Activated CD4-positive, alpha-beta memory T cell treated with anti-CD3 and anti-CD28 coated beads for 36 hours (primary cell): Measurements from ENCODE around the gene UBAC2. TPM values are rescaled to one million over a fixed set of nuclear protein-coding genes. Genes with fewer than 3 reads are reported as not detected.

Experiments
- CTCF ChIA-PET: fragments of 350-600 bp; sonication (Branson Sonifier 250); formaldehyde crosslinking; loops from one replicate; lab custom pipeline; 2021; ENCODE audit warnings: antibody characterized with exemption, inconsistent platforms; lab: Charles Lee
- POLR2A ChIA-PET: fragments of 350-600 bp; sonication (Branson Sonifier 250); formaldehyde crosslinking; loops from one replicate; lab custom pipeline; 2021; ENCODE audit warnings: antibody characterized with exemption; lab: Charles Lee
- DNase-seq: peaks from one replicate; pipeline ENCODE4 v3.0.0-alpha.2; 2020
- H3K27ac Mint-ChIP-seq: one replicate; pipeline ENCODE4 v1.8.0; 2021; ENCODE audit warnings: mixed read lengths
- H3K27me3 Mint-ChIP-seq: one replicate; pipeline ENCODE4 v1.8.0; 2021; ENCODE audit warnings: mixed read lengths
- H3K36me3 Mint-ChIP-seq: one replicate; pipeline ENCODE4 v1.8.0; 2021; ENCODE audit warnings: mixed read lengths
- H3K4me1 Mint-ChIP-seq: one replicate; pipeline ENCODE4 v1.8.0; 2021; ENCODE audit warnings: low read depth, mixed read lengths
- H3K4me3 Mint-ChIP-seq: one replicate; pipeline ENCODE4 v1.8.0; 2021; ENCODE audit warnings: mild to moderate bottlenecking, mixed read lengths
- H3K9me3 Mint-ChIP-seq: one replicate; pipeline ENCODE4 v1.8.0; 2021; ENCODE audit warnings: mixed read lengths
- intact Hi-C: fragments of 100-400 bp; cut with micrococcal nuclease; formaldehyde crosslinking; loops from one replicate; pipeline ENCODE4 v1.15.1; 2023
- total RNA-seq, 2 experiments: library from RNA; stranded (reverse); gene quantifications; one replicate each; pipeline ENCODE4 v1.2.3, GENCODE V29; 2021

UBAC2 gene
- total RNA-seq, 2 experiments from 2014 or later = 51.8 to 54.5 TPM

DNA sequence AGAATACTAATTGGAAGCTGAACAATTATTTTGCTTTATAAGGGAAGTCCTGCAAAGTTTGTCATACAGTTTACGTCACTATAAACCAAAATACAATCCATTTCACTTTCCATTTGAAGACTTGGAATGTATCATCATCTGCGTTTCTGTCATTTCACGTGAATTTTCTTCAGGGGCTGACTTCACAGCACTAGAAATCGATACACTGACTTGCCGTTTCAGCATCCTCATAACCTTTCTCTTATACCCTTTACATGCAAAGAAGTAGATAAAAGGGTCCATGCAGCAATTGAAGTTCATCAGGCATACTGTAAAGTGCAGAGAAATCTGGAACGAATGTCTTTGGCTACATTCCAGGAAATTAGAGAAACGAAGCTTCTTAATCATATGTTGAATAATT is 94.3 kb downstream of the UBAC2 start:
- POLR2A ChIA-PET = interaction anchor here (0.8 to 1.7 kb wide), 6 partner anchors 11 to 57 kb away, joined by 3 to 7 read pairs (median 4); partner anchors contain the start of gene GPR183
- CTCF ChIA-PET = interaction anchor here (0.8 to 1.6 kb wide), 4 partner anchors 9 to 141 kb away, joined by 3 to 4 read pairs (median 3); no protein-coding TSS in a partner anchor

DNA sequence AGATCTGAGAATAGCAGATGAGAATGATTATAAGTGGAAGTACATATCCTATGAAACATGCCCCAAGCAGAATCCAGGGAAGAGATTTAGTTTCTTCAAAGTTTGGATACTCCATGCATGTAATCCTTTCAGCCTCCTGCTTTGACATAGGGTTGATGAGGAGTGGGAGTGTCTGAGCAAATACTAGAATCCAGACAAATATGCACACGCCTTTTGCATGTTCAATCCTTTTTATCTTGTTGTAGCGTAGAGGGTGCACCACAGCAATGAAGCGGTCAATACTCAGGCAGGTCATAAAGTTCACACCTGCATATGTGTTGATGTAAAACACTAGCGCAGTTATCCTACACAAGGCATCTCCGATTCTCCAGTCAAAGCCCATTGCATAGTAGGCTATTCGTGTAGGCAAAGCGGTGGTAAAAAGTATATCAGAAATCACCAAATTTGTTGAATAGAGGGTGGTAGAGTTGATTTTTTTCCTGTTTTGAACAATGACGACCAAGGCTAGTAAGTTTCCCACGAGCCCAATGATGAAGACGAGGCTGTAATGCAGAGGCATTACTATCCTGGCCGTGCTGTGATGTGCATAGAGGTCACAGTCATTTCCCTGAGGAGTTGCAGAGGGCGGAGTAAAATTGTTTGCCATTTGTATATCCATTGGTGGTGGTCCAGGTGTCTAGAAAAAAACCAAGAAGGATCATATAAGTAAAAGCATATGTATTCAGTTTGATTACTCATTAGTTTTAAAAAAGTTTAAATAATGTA is 95.0 kb downstream of the UBAC2 start:
- H3K27me3 Mint-ChIP-seq = no peaks in the 10 kb centered on the region
- peak overlapping the region; percentile 46 for H3K4me3 Mint-ChIP-seq
- H3K27ac Mint-ChIP-seq = peak overlapping the region; percentile 82
- H3K36me3 Mint-ChIP-seq = peaks cover 46% of the 10 kb centered on the region
- POLR2A ChIA-PET = interaction anchor here (0.6 to 14.1 kb wide), 16 partner anchors 7 to 139 kb away, joined by 3 to 246 read pairs (median 4); partner anchors contain the start of gene GPR183
- DNase-seq = no peak
- no peaks in the 10 kb centered on the region for H3K9me3 Mint-ChIP-seq
- peaks cover 83% of the 10 kb centered on the region for H3K4me1 Mint-ChIP-seq
- intact Hi-C loops = loop anchor here (1.0 to 2.0 kb wide), 7 partner anchors 7 to 137 kb away; no protein-coding TSS in a partner anchor
- CTCF ChIA-PET = interaction anchor here (1.0 to 5.5 kb wide), 6 partner anchors 10 to 140 kb away, joined by 3 to 46 read pairs (median 4); no protein-coding TSS in a partner anchor

More for the DNA sequence above, 94.3 kb downstream of the UBAC2 start:
- H3K36me3 Mint-ChIP-seq = peaks cover 42% of the 10 kb centered on the region
- no peaks in the 10 kb centered on the region for H3K27me3 Mint-ChIP-seq
- peak overlapping the region; percentile 46 for H3K4me3 Mint-ChIP-seq
- DNase-seq = no peak
- peak overlapping the region; percentile 82 for H3K27ac Mint-ChIP-seq
- H3K4me1 Mint-ChIP-seq = peaks cover 83% of the 10 kb centered on the region
- H3K9me3 Mint-ChIP-seq = no peaks in the 10 kb centered on the region
- intact Hi-C loops = loop anchor here (1.0 kb wide), 1 partner anchor 57 kb away; no protein-coding TSS in a partner anchor

DNA sequence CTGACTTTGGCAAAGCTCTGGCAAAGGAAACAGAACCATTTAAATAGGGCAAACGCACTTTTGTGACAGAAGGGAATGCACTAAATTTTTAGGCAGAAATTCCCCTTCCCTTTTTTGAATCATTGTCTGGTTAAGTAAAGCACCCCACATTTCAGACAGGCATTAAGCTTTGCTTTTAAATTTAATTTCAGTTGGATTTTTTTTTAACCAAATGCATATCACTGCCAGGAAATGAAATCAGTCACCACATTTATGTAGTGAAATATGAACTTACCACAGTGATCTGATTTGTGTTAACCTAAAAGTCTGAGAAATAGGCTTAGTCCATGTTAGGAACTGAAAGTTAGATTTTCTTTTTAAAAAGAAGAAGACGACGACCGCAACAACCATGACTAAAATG is 95.7 kb downstream of the UBAC2 start:
- H3K4me1 Mint-ChIP-seq = peaks cover 80% of the 10 kb centered on the region
- intact Hi-C loops = loop anchor here (1.0 to 2.0 kb wide), 6 partner anchors 8 to 136 kb away; no protein-coding TSS in a partner anchor
- no peak for DNase-seq
- H3K27me3 Mint-ChIP-seq = no peaks in the 10 kb centered on the region
- POLR2A ChIA-PET = interaction anchor here (0.6 to 14.1 kb wide), 20 partner anchors 8 to 206 kb away, joined by 3 to 246 read pairs (median 4); partner anchors contain the start of gene GPR183
- H3K36me3 Mint-ChIP-seq = peaks cover 46% of the 10 kb centered on the region
- H3K27ac Mint-ChIP-seq = peak overlapping the region; percentile 88
- H3K4me3 Mint-ChIP-seq = peak overlapping the region; percentile 47
- no peaks in the 10 kb centered on the region for H3K9me3 Mint-ChIP-seq
- CTCF ChIA-PET = interaction anchor here (1.0 to 9.8 kb wide), 7 partner anchors 11 to 139 kb away, joined by 3 to 93 read pairs (median 4); partner anchors contain the start of gene GPR183

DNA sequence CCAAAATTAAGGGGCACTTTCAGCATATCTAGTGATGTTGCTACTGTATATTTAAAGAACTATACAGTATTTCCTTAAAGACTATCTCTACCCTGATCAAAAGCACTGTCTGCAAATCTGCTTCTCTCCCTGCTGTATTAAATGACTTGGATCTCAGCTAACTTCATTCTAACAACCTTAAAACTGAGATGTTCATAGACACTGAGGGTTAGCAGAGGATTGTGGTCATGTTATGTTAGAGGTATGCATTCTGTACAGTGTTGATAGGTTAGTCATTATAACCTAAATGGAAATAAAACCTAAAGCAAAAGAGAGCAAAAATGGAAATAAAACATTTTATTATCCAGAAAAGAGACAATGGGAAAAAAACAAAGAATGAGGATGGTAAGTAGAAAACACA is 96.7 kb downstream of the UBAC2 start:
- H3K27ac Mint-ChIP-seq = peak overlapping the region; percentile 88
- POLR2A ChIA-PET = interaction anchor here (0.9 to 14.1 kb wide), 14 partner anchors 9 to 86 kb away, joined by 3 to 246 read pairs (median 5); partner anchors contain the start of genes GPR18 and GPR183
- intact Hi-C loops = loop anchor here (2.0 kb wide), 1 partner anchor 135 kb away; no protein-coding TSS in a partner anchor
- CTCF ChIA-PET = interaction anchor here (1.0 to 9.8 kb wide), 11 partner anchors 8 to 138 kb away, joined by 3 to 93 read pairs (median 4); partner anchors contain the start of gene GPR183
- peak overlapping the region; percentile 53 for H3K4me3 Mint-ChIP-seq
- peaks cover 50% of the 10 kb centered on the region for H3K36me3 Mint-ChIP-seq
- H3K27me3 Mint-ChIP-seq = no peaks in the 10 kb centered on the region
- H3K9me3 Mint-ChIP-seq = no peaks in the 10 kb centered on the region
- H3K4me1 Mint-ChIP-seq = peaks cover 83% of the 10 kb centered on the region
- DNase-seq = no peak

DNA sequence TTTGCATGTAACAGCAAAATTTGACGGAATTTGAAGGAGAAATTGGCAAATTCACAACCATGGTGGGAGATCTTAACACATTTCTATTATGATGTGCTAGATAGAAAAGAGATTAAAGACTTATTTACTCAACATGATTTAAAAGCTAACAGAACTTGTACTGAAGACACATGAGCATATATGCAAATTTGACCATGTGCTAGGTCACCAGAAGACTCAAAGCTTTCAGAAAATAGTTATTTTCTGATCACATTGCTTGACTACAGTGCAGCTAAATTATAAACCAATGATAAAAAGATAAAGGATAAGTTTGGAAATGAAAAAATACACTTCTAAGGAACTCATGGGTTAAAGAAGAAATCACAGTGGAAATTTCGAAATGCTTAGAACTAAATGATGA is 97.4 kb downstream of the UBAC2 start:
- no peak for DNase-seq
- Mint-ChIP-seq H3K27me3 (no peaks in the 10 kb centered on the region), H3K4me3 (peak overlapping the region; percentile 53), H3K4me1 (peaks cover 84% of the 10 kb centered on the region), H3K36me3 (peaks cover 50% of the 10 kb centered on the region), H3K9me3 (no peaks in the 10 kb centered on the region), H3K27ac (peak overlapping the region; percentile 88)
- POLR2A ChIA-PET = interaction anchor here (1.0 to 14.1 kb wide), 9 partner anchors 9 to 86 kb away, joined by 3 to 246 read pairs (median 5); partner anchors contain the start of genes GPR18 and GPR183
- intact Hi-C loops = no loop called here
- CTCF ChIA-PET = interaction anchor here (0.6 to 9.8 kb wide), 10 partner anchors 9 to 137 kb away, joined by 3 to 93 read pairs (median 4); no protein-coding TSS in a partner anchor

DNA sequence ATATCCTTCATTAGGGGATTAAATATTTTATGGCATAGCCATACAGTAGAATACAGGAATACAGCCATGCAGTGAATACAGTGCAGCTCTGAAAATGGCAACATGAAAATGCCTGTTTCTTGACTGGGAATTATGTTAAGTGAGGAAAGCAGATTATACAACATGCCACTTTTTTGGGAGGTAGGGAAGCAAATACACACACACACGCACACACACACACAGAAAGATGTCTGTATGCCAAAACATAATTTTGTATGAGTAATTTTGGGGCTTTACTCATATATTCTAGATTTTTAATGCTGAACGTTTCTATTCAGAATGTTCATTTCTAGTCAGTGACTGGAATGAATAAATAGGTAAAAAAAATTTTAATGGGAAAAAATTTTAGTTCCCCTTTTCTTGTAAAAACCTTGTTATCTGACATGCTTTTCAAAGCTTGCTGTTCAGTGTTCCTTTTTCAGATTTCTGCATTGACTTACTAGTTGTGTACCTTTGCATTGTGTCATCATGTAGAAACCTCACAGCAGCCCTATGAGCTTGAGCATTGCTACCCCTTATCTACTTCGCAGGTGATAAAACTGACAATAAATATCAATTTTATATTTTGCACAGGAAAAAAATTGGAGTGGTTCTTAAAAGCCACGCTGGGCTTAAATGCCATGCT is 98.7 kb downstream of the UBAC2 start:
- H3K4me3 Mint-ChIP-seq = peak overlapping the region; percentile 61
- H3K9me3 Mint-ChIP-seq = no peaks in the 10 kb centered on the region
- H3K4me1 Mint-ChIP-seq = peaks cover 81% of the 10 kb centered on the region
- DNase-seq = no peak
- ChIA-PET CTCF (interaction anchor here (0.7 to 9.8 kb wide), 8 partner anchors 12 to 136 kb away, joined by 3 to 93 read pairs (median 4); partner anchors contain the start of gene GPR18), POLR2A (interaction anchor here (0.8 to 14.1 kb wide), 9 partner anchors 8 to 82 kb away, joined by 3 to 246 read pairs (median 5); partner anchors contain the start of genes GPR18 and GPR183)
- H3K36me3 Mint-ChIP-seq = peaks cover 51% of the 10 kb centered on the region
- H3K27ac Mint-ChIP-seq = peak overlapping the region; percentile 84
- no peaks in the 10 kb centered on the region for H3K27me3 Mint-ChIP-seq
- intact Hi-C loops = loop anchor here (1.0 kb wide), 1 partner anchor 8 kb away; the partner anchor contains the start of gene GPR183

DNA sequence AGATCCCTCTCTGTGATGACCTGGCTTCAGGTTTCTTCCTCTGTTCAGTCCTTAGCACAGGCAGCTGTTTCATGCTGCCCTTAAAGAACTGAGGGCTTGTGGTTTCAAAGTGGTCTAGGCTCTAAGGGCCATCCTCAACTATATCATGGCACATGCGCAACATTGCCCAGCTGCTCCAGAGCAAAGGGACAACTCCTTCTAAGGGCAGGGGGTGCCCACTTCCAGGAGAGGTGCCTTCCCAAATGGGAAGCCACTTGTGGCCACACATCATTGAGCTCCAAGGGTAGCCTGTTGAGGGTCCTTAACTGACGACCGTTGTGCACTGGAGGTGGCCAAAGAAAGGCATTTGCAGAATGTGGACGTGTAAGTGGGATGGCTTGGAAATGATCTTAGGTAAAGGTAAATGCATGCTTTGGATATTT is 99.3 kb downstream of the UBAC2 start:
- Mint-ChIP-seq H3K4me3 (peak overlapping the region; percentile 59), H3K4me1 (peaks cover 82% of the 10 kb centered on the region), H3K27ac (peak overlapping the region; percentile 84), H3K36me3 (peaks cover 55% of the 10 kb centered on the region), H3K9me3 (no peaks in the 10 kb centered on the region), H3K27me3 (no peaks in the 10 kb centered on the region)
- CTCF ChIA-PET = interaction anchor here (0.7 to 9.8 kb wide), 6 partner anchors 21 to 135 kb away, joined by 3 to 93 read pairs (median 5); partner anchors contain the start of gene GPR18
- intact Hi-C loops = loop anchor here (1.0 to 10.0 kb wide), 2 partner anchors 7 to 305 kb away; partner anchors contain the start of genes CLYBL and GPR183
- no peak for DNase-seq
- POLR2A ChIA-PET = interaction anchor here (0.8 to 14.1 kb wide), 9 partner anchors 7 to 81 kb away, joined by 3 to 246 read pairs (median 5); partner anchors contain the start of genes GPR18 and GPR183

DNA sequence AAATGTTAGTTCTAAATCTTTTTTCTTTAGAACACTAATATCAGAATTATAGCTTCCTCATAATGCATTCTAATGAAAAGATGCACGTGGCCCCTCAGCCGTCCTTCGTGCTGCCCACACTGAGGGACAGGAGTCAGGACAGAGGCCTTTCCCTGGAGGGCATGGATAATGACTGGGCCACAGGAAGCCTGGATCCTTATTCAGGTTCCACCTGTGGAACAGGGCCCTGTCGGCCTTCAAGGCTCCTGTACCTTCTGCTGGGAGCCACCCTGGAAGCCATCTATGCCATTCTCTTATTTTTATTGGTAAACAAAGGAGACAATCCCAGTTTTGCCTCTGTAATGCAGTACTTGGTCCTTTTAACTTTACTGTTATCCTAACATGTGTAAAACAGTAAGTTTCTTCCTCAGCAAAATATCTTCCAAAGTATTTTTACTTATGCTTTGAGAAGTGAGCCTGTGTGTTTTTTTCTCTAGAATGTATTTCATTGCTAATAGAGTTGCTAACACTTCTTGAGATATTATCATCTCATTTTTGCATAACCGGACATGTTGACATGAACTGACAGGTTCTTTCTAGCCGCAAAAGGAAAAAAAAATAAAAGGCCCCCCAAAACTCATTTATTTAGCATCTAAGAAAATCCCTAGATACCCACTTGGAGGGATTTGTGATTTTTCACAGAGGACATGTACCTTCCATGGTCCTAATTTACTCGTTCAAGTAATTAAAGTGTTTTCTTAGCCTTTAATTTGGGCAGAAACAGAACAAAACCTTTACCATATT is 100.6 kb downstream of the UBAC2 start:
- Mint-ChIP-seq H3K36me3 (peaks cover 54% of the 10 kb centered on the region), H3K4me3 (peak overlapping the region; percentile 54), H3K9me3 (no peaks in the 10 kb centered on the region), H3K4me1 (peaks cover 73% of the 10 kb centered on the region), H3K27me3 (no peaks in the 10 kb centered on the region), H3K27ac (peak overlapping the region; percentile 84)
- intact Hi-C loops = loop anchor here (10.0 kb wide), 1 partner anchor 304 kb away; the partner anchor contains the start of gene CLYBL
- DNase-seq = no peak
- POLR2A ChIA-PET = interaction anchor here (1.0 to 14.1 kb wide), 7 partner anchors 10 to 53 kb away, joined by 3 to 246 read pairs (median 10); no protein-coding TSS in a partner anchor
- CTCF ChIA-PET = interaction anchor here (0.6 to 9.8 kb wide), 10 partner anchors 10 to 135 kb away, joined by 3 to 93 read pairs (median 4); no protein-coding TSS in a partner anchor

DNA sequence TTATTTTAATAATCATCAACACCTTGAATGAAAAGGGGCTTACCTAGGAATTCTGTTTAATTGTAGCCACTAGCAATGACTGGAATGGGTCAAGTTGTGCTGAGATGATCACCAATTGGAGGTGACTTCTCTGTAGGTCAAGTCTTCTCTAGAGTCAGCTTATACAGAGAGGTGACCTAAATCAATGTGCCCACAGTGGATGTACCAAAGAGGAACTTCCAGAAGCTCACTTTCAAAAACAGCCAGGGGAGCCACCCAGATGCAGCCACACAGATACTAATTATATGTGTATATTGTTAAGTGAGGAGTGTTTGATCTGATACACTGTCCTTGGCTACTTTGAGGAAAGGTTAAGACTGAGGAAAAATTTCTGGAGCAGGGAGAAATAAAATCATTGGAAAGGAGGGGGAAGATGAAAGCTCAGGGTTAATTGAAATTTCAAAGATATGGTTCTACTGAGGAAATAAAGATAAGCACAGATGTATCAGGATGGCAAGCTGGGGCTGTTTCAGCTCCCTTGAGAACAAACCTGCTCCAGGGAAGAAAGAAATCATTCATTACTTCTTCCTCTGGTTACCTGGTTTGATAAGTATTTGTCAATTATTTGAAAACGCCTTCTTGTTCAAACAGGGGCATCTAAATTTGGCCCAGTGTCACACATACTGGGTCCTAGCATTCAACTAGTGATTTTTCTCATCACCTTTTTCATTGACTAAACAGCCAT is 101.4 kb downstream of the UBAC2 start:
- peak overlapping the region; percentile 93 for H3K4me3 Mint-ChIP-seq
- ChIA-PET POLR2A (interaction anchor here (0.6 to 14.1 kb wide), 11 partner anchors 11 to 177 kb away, joined by 3 to 246 read pairs (median 4); partner anchors contain the start of gene UBAC2), CTCF (interaction anchor here (0.6 to 9.8 kb wide), 8 partner anchors 9 to 134 kb away, joined by 3 to 93 read pairs (median 6); no protein-coding TSS in a partner anchor)
- peaks cover 55% of the 10 kb centered on the region for H3K36me3 Mint-ChIP-seq
- no peaks in the 10 kb centered on the region for H3K27me3 Mint-ChIP-seq
- no peaks in the 10 kb centered on the region for H3K9me3 Mint-ChIP-seq
- intact Hi-C loops = loop anchor here (10.0 kb wide), 1 partner anchor 303 kb away; the partner anchor contains the start of gene CLYBL
- no peak for DNase-seq
- peaks cover 65% of the 10 kb centered on the region for H3K4me1 Mint-ChIP-seq
- H3K27ac Mint-ChIP-seq = peak overlapping the region; percentile 99
